ENCODE data around the gene VPS8.
"Not testable (repeated sequence)": the region's sequence is repeated elsewhere in the genome, so short reads cannot be mapped to it uniquely, and the experiment has no call there.

The VPS8 gene

GRCh38 chr3:184907681-184908649, 96.0 kb downstream of the VPS8 start:
- H3K4me3 ChIP-seq = no peak overlapping the region
- H3K27ac ChIP-seq = peak overlapping the region in 2 of 21 experiments; percentile 13 to 21

- Histone ChIP-seq H3K27ac (peak overlapping the region in 1 of 21 experiments; percentile 13), H3K4me3 (no peak overlapping the region)
Measured at GRCh38 chr3:184908859-184909258, 96.9 kb downstream of the VPS8 start.

GRCh38 chr3:184910664-184911063, 98.7 kb downstream of the VPS8 start:
- H3K27ac ChIP-seq = no peak overlapping the region
- no peak overlapping the region for H3K4me3 ChIP-seq

- no peak overlapping the region for H3K4me3 ChIP-seq
- H3K27ac ChIP-seq = no peak overlapping the region
Measured at GRCh38 chr3:184911570-184911969, 99.6 kb downstream of the VPS8 start.

- no peak overlapping the region for H3K4me3 ChIP-seq
Measured at GRCh38 chr3:184912163-184912562, 100.2 kb downstream of the VPS8 start.

GRCh38 chr3:184914628-184915027, 102.7 kb downstream of the VPS8 start:
- H3K27ac ChIP-seq = no peak overlapping the region

More at GRCh38 chr3:184912163-184912562, 100.2 kb downstream of the VPS8 start:
- H3K27ac ChIP-seq = no peak overlapping the region

GRCh38 chr3:184918750-184919149, 106.8 kb downstream of the VPS8 start:
- Histone ChIP-seq H3K4me3 (no peak overlapping the region), H3K27ac (no peak overlapping the region)

More at GRCh38 chr3:184914628-184915027, 102.7 kb downstream of the VPS8 start:
- H3K4me3 ChIP-seq = no peak overlapping the region

- H3K27ac ChIP-seq = no peak overlapping the region
- no peak overlapping the region for H3K4me3 ChIP-seq
Measured at GRCh38 chr3:184919651-184920050, 107.7 kb downstream of the VPS8 start.

- no peak overlapping the region for H3K4me3 ChIP-seq
- H3K27ac ChIP-seq = no peak overlapping the region
Measured at GRCh38 chr3:184924547-184924946, 112.6 kb downstream of the VPS8 start.

GRCh38 chr3:184927796-184928315, 115.9 kb downstream of the VPS8 start:
- Histone ChIP-seq H3K27ac (no peak overlapping the region), H3K4me3 (no peak overlapping the region)

GRCh38 chr3:184932777-184933176, 120.8 kb downstream of the VPS8 start:
- Histone ChIP-seq H3K4me3 (no peak overlapping the region), H3K27ac (no peak overlapping the region)

- H3K4me3 ChIP-seq = no peak overlapping the region
- no peak overlapping the region for H3K27ac ChIP-seq
Measured at GRCh38 chr3:184937611-184938010, 125.6 kb downstream of the VPS8 start.

GRCh38 chr3:184941408-184941807, 129.4 kb downstream of the VPS8 start:
- Histone ChIP-seq H3K27ac (no peak overlapping the region), H3K4me3 (no peak overlapping the region)

GRCh38 chr3:184942735-184943134, 130.8 kb downstream of the VPS8 start:
- Histone ChIP-seq H3K27ac (no peak overlapping the region), H3K4me3 (no peak overlapping the region)

GRCh38 chr3:184944241-184944640, 132.3 kb downstream of the VPS8 start:
- H3K4me3 ChIP-seq = no peak overlapping the region
- no peak overlapping the region for H3K27ac ChIP-seq

GRCh38 chr3:184945886-184946625, 134.1 kb downstream of the VPS8 start:
- Histone ChIP-seq H3K27ac (no peak overlapping the region), H3K4me3 (no peak overlapping the region)

- Histone ChIP-seq H3K27ac (no peak overlapping the region), H3K4me3 (no peak overlapping the region)
Measured at GRCh38 chr3:184946917-184947316, 135.0 kb downstream of the VPS8 start.

GRCh38 chr3:184949251-184949965, 137.4 kb downstream of the VPS8 start:
- Histone ChIP-seq H3K27ac (no peak overlapping the region), H3K4me3 (no peak overlapping the region)

GRCh38 chr3:184950816-184951215, 138.8 kb downstream of the VPS8 start:
- H3K27ac ChIP-seq, H3K4me3 ChIP-seq: not testable (repeated sequence)

GRCh38 chr3:184952671-184953070, 140.7 kb downstream of the VPS8 start:
- no peak overlapping the region for H3K27ac ChIP-seq

More at GRCh38 chr3:184952671-184953070, 140.7 kb downstream of the VPS8 start:
- H3K4me3 ChIP-seq = no peak overlapping the region

Data from skin epidermis (tissue), 12 donors.